Hematopoietic multipotent progenitor cell (in vitro differentiated cells): ENCODE results near the gene DALRD3. TPM values are rescaled to one million over a fixed set of nuclear protein-coding genes. Genes with fewer than 3 reads are reported as not detected.
A peak's percentile ranks its signal among the peaks of the same experiment; 100 is the strongest.
"Not testable (repeated sequence)": the region's sequence is repeated elsewhere in the genome, so short reads cannot be mapped to it uniquely, and the experiment has no call there.

Source experiments
- DNase-seq, 3 donors: peaks; one replicate each; pipeline ENCODE4 v3.0.0-alpha.2; 2011 to 2015; ENCODE audit warnings: low read depth in 2 of 3, low spot score in 2 of 3
- total RNA-seq: library from RNA; depleted of rRNA; stranded (reverse); fragments of >200 nt; gene quantifications from one replicate; pipeline ENCODE4 v1.2.3, GENCODE V29; 2012

The DALRD3 gene
- total RNA-seq, 1 donor = 83.7 TPM

DNA sequence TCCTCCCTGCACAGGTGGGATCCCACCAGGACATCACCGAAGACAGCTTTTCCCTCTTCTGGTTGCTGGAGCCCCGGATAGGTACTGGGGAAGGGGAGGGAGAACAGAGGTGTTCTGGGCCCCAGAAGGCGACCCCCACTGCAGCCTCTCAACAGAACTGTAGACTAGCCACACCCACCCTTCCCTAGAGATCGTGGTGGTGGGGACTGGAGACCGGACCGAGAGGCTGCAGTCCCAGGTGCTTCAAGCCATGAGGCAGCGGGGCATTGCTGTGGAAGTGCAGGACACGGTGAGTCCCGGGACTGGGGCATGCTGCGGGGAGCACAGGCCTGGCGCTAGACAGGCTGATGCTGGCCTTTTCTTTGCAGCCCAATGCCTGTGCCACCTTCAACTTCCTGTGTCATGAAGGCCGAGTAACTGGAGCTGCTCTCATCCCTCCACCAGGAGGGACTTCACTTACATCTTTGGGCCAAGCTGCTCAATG is 4.3 kb upstream of the DALRD3 start:
- DNase-seq = no peak

DNA sequence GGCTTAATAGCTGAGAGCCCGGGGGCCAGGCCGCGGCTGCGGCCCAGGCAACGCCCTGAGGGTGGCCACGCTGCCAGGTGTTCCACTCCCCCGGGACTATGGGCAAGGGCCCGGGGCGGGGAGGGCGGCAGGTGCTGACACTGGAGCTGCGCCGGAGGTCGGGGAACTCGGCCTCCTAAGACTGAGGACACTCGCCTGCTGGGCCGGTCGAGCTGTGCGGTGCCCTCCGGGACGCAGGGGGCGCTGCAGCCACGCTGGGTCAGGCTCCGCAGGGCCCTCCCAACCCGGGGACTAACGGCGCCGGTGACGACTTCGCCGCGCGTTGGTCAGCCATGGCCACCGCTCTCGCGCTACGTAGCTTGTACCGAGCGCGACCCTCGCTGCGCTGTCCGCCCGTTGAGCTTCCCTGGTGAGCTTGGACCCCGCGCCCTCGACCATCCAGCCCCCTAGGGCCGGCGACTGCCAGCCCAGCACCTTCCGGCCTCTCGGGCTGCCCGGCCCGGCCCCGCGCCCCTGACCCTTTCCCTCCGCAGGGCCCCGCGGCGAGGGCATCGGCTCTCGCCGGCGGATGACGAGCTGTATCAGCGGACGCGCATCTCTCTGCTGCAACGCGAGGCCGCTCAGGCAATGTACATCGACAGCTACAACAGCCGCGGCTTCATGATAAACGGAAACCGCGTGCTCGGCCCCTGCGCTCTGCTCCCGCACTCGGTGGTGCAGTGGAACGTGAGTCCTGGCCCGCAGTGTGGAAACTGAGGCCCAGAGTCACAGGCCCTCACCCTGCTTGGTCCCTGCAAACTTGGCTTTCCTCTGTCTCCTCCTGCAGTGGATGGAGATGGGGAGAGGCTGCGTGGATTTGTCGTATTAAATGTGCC is 3.7 kb upstream of the DALRD3 start, which contains the start of gene NDUFAF3:
TSS of gene NDUFAF3 (plus strand) at position 309 of the 875 bp plus-strand sequence. CDS start at position 333, 24 bp downstream.
- DNase-seq = peak; percentile 86 to 93 (median 92)

DNA sequence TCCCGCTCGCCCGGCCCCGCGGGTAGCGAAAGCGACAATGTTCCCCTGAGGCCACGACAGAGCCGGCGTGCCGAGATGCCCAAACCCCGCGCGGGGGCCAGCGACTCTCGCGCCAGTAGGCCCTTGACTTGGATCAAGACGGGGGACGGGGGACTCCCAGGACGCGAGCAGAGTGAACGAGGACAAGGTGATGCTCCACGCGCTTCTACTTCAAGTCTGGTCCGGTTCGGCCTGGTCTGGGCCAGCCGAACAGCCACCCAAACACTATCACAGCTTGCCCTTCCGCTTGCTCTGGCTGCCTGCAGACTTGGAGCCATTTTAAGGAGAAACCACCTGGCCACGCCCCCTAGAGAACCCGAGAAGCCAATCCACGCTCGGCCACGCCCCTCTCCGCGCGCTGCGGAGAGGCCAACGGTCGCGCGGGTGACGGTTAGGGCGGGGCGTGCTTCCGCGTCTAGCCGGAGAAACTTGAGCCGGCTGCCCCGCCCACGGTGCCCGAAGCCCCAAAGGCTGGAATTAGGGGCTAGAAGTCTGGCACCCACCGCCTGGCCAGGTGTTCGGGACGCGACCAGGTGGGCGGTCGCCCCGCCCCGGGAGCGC is 2.9 kb upstream of the DALRD3 start:
- DNase-seq = peak; percentile 97 to 99 (median 98)

- peak in 2 of 3 donors; percentile 35 to 38 for DNase-seq
Measured at GRCh38 chr3:49020330-49021212, 2.2 kb upstream of the DALRD3 start.

GRCh38 chr3:49019941-49020329 is 1.6 kb upstream of the DALRD3 start:
- no peak for DNase-seq

DNA sequence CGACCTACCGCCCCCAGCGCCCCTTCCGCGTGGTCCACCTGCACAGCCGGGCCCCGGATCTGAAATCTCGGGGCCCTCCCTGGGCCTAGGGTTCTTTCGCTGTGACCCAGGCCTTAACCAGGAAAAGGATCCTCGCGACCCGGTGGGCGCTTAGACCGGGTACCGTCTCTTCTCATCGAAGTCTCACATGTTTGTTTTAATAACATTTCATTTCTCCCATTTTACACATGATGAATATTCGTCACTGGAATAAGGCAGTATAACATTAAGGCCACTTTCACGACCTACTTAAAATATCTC is 277 bp upstream of the DALRD3 start:
- no peak for DNase-seq

DNA sequence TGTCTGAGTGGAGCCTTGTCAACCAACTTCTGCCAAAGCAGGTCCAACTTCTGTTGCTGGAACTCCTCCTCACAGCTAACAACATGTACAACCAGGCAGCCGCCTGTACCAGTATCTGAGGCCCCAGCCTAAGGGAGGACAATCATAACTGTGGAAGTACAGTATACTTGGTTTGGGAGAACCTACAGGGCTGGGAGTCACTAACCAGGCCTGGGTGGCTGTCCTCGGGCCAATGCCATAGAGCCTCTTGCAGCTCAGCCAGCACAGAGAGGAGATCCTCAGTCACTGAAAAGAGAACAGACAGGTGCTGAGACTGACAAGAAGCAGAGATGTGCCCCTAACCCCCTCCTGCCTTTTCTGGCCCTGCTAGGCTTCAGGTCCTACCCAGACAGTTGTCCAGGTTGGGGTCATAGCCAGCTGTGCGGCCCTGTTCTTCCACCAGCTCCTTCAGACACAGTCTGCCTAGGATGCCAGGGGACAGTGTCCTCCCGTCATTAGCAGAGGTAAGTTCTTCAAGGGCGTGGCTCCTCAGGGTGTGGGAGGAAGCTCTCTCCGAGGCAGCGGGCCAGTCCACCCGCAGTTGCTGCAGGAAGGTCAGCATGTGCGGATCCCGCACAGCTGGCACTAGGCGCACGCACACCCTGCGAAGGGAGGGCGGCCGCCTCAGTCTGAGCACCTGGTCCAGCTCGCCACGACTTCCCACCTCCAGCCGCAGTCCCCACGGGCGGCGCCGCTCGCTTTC is 980 bp downstream of the DALRD3 start:
- DNase-seq = no peak

GRCh38 chr3:49016414-49017228 is 1.8 kb downstream of the DALRD3 start:
- DNase-seq = no peak

- DNase-seq = no peak
Measured at GRCh38 chr3:49015765-49016164, 2.6 kb downstream of the DALRD3 start.

DNA sequence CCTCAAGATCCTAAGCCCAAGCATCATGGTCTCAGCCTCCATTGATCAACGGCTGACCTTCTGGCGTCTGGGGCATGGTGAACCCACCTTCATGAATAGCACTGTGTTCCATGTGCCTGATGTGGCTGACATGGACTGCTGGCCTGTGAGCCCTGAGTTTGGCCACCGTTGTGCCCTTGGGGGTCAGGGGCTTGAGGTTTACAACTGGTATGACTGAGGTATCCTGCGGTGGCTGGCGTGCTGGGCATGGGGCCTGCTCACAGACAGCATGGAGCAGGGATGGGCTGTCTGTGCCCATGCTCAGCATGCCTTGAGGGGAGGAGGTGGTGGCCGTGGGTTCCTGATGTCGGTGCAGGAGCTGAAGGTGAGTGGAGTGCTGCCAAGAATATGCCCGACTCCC is 3.3 kb downstream of the DALRD3 start:
- DNase-seq = no peak

DNA sequence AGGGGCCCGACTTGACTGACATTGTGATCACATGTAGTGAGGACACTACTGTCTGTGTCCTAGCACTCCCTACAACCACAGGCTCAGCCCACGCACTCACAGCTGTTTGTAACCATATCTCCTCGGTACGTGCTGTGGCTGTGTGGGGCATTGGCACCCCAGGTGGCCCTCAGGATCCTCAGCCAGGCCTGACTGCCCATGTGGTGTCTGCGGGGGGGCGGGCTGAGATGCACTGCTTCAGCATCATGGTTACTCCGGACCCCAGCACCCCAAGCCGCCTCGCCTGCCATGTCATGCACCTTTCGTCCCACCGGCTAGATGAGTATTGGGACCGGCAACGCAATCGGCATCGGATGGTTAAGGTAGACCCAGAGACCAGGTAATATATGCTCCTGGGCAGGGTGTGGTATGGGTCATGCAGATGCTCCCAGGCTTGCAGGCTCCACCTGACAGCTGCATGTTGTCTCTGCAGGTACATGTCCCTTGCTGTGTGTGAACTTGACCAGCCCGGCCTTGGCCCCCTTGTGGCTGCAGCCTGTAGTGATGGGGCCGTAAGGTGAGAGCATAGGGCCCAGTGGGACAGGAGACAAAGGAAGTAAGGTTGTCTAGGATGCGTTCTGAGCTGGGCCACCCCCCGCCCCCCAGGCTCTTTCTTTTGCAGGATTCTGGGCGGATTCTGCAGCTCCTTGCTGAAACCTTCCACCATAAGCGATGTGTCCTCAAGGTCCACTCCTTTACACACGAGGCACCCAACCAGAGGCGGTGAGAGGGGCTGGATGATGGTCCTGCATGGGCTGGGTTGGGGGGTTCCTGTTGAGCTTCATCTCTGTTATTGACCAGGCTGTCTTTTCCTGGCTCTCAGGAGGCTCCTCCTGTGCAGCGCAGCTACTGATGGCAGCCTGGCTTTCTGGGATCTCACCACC is 4.4 kb downstream of the DALRD3 start:
- DNase-seq = peak in 2 of 3 donors; percentile 48 to 60

DNA sequence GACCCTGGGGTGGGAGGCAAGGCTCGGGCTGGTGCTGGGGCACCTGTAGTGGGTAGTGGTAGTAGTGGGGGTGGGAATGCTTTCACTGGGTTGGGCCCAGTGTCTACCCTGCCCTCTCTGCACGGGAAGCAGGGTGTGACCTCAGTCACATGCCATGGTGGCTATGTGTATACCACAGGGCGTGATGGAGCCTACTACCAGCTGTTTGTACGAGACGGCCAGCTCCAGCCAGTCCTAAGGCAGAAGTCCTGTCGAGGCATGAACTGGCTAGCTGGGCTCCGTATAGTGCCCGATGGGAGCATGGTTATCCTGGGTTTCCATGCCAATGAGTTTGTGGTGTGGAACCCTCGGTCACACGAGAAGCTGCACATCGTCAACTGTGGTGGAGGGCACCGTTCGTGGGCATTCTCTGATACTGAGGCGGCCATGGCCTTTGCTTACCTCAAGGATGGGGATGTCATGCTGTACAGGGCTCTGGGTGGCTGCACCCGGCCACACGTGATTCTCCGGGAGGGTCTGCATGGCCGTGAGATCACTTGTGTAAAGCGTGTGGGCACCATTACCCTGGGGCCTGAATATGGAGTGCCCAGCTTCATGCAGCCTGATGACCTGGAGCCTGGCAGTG is 5.2 kb downstream of the DALRD3 start:
- DNase-seq = no peak

GRCh38 chr3:49012441-49013017 is 5.9 kb downstream of the DALRD3 start:
- no peak for DNase-seq

DNA sequence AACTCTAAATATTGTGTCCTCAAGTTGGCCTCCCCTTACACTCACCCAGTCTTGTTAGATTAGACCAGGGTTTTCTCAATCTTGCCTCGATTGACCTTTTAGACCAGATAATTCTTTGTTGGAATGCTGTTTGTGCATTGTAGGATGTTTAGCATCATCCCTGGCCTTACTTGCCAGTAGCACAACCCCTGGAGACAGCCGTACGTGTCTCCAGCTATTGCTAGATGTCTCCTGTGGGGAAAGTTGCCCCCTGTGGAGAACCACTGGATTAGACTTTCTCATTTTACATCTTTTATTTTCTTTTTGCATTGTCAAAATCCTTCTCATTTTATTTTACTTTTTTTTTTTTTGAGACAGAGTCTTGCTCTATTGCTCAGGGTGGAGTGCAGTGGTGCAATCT is 9.0 kb downstream of the DALRD3 start:
- no peak for DNase-seq

- DNase-seq = not testable (repeated sequence)
Measured at GRCh38 chr3:49008627-49009026, 9.8 kb downstream of the DALRD3 start.

DNA sequence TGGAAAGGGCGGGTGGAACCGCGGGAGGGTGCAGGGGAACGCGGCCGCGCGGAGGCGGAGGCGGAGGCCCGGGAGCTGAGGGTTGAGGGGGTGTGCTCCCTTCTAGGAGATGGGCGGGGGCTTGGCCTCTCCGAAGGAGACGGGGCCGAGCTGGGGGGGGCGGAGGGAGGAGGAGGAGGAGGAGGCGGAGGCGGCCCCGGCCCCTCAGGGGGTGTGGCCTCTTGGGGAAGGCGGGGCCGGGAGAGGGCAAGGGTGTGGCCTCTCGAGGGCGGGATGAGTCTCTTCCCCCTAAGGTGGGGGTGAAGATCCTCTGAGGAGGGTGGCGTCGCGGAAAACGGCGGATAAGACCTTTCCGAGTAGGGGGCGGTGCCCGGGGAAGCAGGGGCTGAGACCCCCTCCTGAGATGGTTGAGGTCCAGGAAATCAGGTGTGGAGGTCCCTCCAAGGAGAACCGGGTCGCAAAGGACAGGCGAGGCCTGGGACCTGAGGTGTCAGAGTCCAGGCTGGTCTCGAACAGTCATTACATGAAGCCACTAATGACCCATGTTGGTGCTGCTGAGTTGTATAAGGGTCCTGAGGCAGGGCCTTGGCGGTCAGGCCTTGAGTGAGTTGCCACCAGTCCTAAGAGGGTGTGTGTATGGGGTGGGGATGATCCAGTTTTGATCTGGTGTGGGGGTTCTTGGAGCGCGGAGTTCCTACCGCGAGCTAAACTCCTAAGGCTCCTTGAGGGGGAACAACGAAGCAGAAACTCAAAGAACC is 10.4 kb downstream of the DALRD3 start:
- peak in 2 of 3 donors; percentile 86 to 92 for DNase-seq
